SU-DHL-6 (cell line): ENCODE results near the gene CCR5AS.
"Not testable (repeated sequence)": the region's sequence is repeated elsewhere in the genome, so short reads cannot be mapped to it uniquely, and the experiment has no call there.

ENCODE experiments used
- H2AFZ ChIP-seq: fragments of 200-600 bp; sonication (generic); 2 replicates; pipeline ENCODE4 v1.6.1; 2014; ENCODE audit warnings: low read depth, mild to moderate bottlenecking, moderate library complexity, mixed read lengths, antibody characterized with exemption, low read length; ENCODE audit not compliant: severe bottlenecking
- H3F3A ChIP-seq: fragments of 200-600 bp; shearing (Covaris generic); 2 replicates; pipeline ENCODE4 v1.6.0; 2016; ENCODE audit warnings: antibody characterized with exemption, mild to moderate bottlenecking; ENCODE audit not compliant: insufficient read depth
- H3K27ac ChIP-seq: fragments of 200-600 bp; sonication (generic); 2 replicates; pipeline ENCODE4 v1.5.1; 2016; ENCODE audit warnings: low read depth, mild to moderate bottlenecking, low read length, moderate library complexity, mixed read lengths
- H3K27me3 ChIP-seq: fragments of 200-600 bp; sonication (generic), shearing (Covaris generic); 2 replicates; pipeline ENCODE4 v1.6.0; 2014; ENCODE audit warnings: mild to moderate bottlenecking, low read length
- H3K36me3 ChIP-seq: fragments of 200-600 bp; sonication (generic); 2 replicates; pipeline ENCODE4 v1.6.1; 2014; ENCODE audit warnings: mild to moderate bottlenecking, low read length, mixed read lengths
- H3K4me2 ChIP-seq: fragments of 300-600, 200-600 bp; shearing (Covaris generic), sonication (generic); 2 replicates; pipeline ENCODE4 v1.6.0; 2014; ENCODE audit warnings: low read length, low read depth, mild to moderate bottlenecking; ENCODE audit not compliant: poor library complexity, severe bottlenecking
- H3K4me3 ChIP-seq: fragments of 200-600 bp; sonication (generic); 2 replicates; pipeline ENCODE4 v1.5.1; 2014; ENCODE audit warnings: antibody characterized with exemption, low read length, mild to moderate bottlenecking, mixed read lengths; ENCODE audit not compliant: insufficient read depth, poor library complexity, severe bottlenecking
- H3K79me2 ChIP-seq: fragments of 200-600 bp; sonication (generic); 2 replicates; pipeline ENCODE4 v1.6.1; 2014; ENCODE audit warnings: mild to moderate bottlenecking, low read length, moderate library complexity; ENCODE audit not compliant: insufficient read depth
- H3K9ac ChIP-seq: fragments of 200-600 bp; sonication (generic); 2 replicates; pipeline ENCODE4 v1.7.0; 2014; ENCODE audit warnings: mild to moderate bottlenecking, low read length
- H3K9me2 ChIP-seq: fragments of 200-600 bp; sonication (generic); replicated peaks from 2 replicates; pipeline ENCODE4 v1.6.1; 2014; ENCODE audit warnings: low read length; ENCODE audit not compliant: insufficient read depth
- H3K9me3 ChIP-seq: fragments of 200-600 bp; sonication (generic); 2 replicates; pipeline ENCODE4 v1.6.1; 2014; ENCODE audit warnings: low read length, mixed read lengths; ENCODE audit not compliant: insufficient read depth
- H4K20me1 ChIP-seq: fragments of 200-600 bp; sonication (generic); 2 replicates; pipeline ENCODE4 v1.6.1; 2014; ENCODE audit warnings: low read depth, mild to moderate bottlenecking, antibody characterized with exemption, low read length, moderate library complexity, mixed read lengths
- CTCF ChIP-seq: fragments of 200-600 bp; sonication (generic); IDR thresholded peaks from one replicate; pipeline ENCODE4 v1.5.1; 2017; ENCODE audit warnings: antibody characterized with exemption, mild to moderate bottlenecking, low read length, moderate library complexity; ENCODE audit not compliant: insufficient read depth, poor library complexity, severe bottlenecking
- EZH2phosphoT487 ChIP-seq: fragments of 200-600 bp; sonication (generic), shearing (Covaris generic); conservative IDR thresholded peaks from 2 replicates; pipeline ENCODE4 v1.6.1; 2018; ENCODE audit warnings: mild to moderate bottlenecking, antibody characterized with exemption, low read length, moderate library complexity, mixed read lengths

Gene CCR5AS

GRCh38 chr3:46337911-46338310, 69.0 kb downstream of the CCR5AS start:
- Histone ChIP-seq H3K9ac (no peak overlapping the region), H3K27me3 (no peaks in the 10 kb centered on the region), H3K36me3 (no peaks in the 10 kb centered on the region), H3K4me3 (no peak overlapping the region), H2AFZ (no peak overlapping the region), H3F3A (no peaks in the 10 kb centered on the region), H3K27ac (no peak overlapping the region), H3K9me3 (peaks cover 17% of the 10 kb centered on the region; the same call in 1 of the 2 replicates), H4K20me1 (no peaks in the 10 kb centered on the region), H3K9me2 (no peaks in the 10 kb centered on the region), H3K4me2 (no peak overlapping the region), H3K79me2 (no peaks in the 10 kb centered on the region)
- TF ChIP-seq EZH2phosphoT487 = no peak
- no peak for TF ChIP-seq CTCF

GRCh38 chr3:46335541-46335940, 71.3 kb downstream of the CCR5AS start:
- no peaks in the 10 kb centered on the region for H3K27me3 ChIP-seq
- H4K20me1 ChIP-seq = no peaks in the 10 kb centered on the region
- H3K27ac ChIP-seq = no peak overlapping the region
- H3K4me2 ChIP-seq = no peak overlapping the region
- no peaks in the 10 kb centered on the region for H3K79me2 ChIP-seq
- no peaks in the 10 kb centered on the region for H3K9me2 ChIP-seq
- H3K4me3 ChIP-seq = no peak overlapping the region
- TF ChIP-seq EZH2phosphoT487 (no peak), CTCF (no peak)
- H3K9ac ChIP-seq = no peak overlapping the region
- no peaks in the 10 kb centered on the region for H3F3A ChIP-seq
- no peak overlapping the region for H2AFZ ChIP-seq
- no peaks in the 10 kb centered on the region for H3K36me3 ChIP-seq
- peaks cover 17% of the 10 kb centered on the region; the same call in 1 of the 2 replicates for H3K9me3 ChIP-seq

GRCh38 chr3:46334741-46335478, 72.0 kb downstream of the CCR5AS start:
- no peaks in the 10 kb centered on the region for H3K27me3 ChIP-seq
- H3K9ac ChIP-seq = no peak overlapping the region
- H3F3A ChIP-seq = no peaks in the 10 kb centered on the region
- H3K4me2 ChIP-seq = no peak overlapping the region
- peaks cover 17% of the 10 kb centered on the region; the same call in 1 of the 2 replicates for H3K9me3 ChIP-seq
- no peak overlapping the region for H2AFZ ChIP-seq
- H3K79me2 ChIP-seq = no peaks in the 10 kb centered on the region
- H3K27ac ChIP-seq = no peak overlapping the region
- H3K4me3 ChIP-seq = no peak overlapping the region
- TF ChIP-seq CTCF (no peak), EZH2phosphoT487 (no peak)
- H3K36me3 ChIP-seq = no peaks in the 10 kb centered on the region
- H3K9me2 ChIP-seq = no peaks in the 10 kb centered on the region
- H4K20me1 ChIP-seq = no peaks in the 10 kb centered on the region

- not testable (repeated sequence) for H3K36me3 ChIP-seq, H3K9me3 ChIP-seq, H4K20me1 ChIP-seq, H3K27ac ChIP-seq, H3K9ac ChIP-seq, H3F3A ChIP-seq, H3K9me2 ChIP-seq, H3K27me3 ChIP-seq, H2AFZ ChIP-seq, H3K4me3 ChIP-seq, H3K79me2 ChIP-seq, H3K4me2 ChIP-seq
Measured at GRCh38 chr3:46330676-46331075, 76.2 kb downstream of the CCR5AS start.
